HG03045 (cell line): ENCODE data around the gene NPFF.
A peak's percentile ranks its signal among the peaks of the same experiment; 100 is the strongest.

Experiments used
- ATAC-seq: cut with Tn5 transposase; IDR thresholded peaks from one replicate; pipeline ENCODE4 v1.9.1; 2021; ENCODE audit warnings: mild to moderate bottlenecking, moderate library complexity; ENCODE audit not compliant: unreplicated experiment

NPFF gene

DNA sequence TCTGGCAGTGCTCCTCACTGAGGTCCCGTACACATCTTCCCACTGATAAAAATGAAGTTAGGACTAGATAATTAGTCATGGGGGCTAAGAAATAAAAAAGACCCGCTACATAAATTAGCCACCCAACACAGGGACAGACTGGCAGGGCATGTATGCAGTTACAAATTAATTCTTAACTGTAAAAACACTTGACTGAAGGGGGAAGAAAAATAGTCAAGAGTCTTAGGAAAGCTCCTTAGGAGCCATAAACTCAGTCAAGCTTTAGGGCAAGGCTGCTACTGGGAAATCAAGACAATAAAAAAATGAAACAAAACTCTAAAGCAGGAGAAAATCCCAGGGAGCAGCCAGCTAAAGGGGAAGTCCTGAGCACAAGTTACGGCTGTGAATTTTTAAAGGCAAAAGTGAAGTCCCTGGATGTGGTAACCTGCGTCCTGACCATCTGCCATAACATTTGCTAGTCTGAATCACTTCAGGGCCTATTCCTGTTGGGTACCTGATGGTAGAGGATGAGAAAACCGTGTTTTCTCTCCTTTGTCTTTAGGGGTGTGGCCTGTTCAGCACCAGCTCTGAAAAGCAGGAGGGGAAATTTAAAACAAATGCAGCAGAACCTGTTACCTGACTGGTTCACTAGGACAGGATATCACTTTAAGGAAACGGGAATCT lies 7.5 kb upstream of the NPFF start:
- ATAC-seq, result no peak

DNA sequence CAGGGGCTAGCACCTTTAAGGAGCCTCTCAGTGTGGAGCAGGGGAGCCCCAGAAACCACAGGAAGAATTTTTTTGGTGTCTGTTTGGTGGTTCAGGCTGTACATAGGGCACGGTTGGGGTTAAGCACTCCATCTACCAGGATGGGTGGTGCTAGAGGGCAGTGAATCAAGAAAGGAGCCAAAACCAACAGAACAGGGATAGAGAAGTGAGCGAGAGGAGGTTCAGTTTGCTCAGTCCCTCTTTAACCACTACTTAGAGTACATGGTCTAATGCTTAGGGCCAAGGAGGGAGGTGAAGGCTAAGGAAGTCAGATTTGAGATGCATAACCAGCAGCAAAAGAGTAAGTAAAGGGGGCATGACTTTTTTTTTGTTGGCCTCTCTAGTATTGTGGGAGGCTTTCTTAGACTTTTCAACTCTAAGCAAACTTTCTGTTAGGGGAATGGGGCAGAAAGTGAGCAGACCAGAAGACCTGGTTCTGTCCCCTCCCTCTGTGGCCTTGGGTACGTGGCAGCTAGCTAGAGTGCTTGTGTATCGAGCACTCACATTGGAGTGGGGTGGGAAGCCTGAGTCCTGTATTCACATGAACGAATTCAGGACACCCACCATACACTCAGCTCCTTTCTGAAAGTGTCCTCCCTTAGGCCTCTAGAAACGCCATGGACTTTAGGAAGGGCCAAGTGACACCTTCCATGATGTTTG lies 6.6 kb upstream of the NPFF start:
- ATAC-seq, result no peak

DNA sequence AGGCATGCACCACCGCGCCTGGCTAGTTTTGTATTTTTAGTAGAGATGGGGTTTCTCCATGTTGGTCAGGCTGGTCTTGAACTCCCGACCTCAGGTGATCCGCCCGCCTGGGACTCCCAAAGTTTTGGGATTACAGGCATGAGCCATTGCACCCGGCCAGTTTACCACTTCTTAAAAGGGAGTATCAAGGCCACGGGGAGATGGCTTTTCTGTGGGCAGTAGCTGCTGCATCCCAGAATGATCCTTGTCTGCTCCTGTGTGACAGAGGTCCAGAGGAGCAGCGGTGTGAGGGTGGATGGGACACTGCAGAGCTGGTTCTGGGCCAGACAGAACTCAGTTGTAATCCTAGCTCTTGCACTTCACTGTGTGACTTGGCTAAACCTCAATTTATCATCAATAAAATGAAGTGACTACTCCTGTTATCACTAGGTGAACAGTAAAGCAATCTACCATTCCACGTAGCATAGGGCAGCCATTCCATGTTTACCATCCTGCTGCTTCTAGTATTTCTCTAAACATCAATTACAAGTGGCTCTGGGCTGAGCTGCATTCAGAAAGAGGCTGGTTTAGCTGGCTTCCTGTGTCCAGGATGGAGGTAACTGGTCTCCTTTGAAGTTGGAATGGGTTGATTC lies 3.0 kb upstream of the NPFF start:
- no peak for ATAC-seq

DNA sequence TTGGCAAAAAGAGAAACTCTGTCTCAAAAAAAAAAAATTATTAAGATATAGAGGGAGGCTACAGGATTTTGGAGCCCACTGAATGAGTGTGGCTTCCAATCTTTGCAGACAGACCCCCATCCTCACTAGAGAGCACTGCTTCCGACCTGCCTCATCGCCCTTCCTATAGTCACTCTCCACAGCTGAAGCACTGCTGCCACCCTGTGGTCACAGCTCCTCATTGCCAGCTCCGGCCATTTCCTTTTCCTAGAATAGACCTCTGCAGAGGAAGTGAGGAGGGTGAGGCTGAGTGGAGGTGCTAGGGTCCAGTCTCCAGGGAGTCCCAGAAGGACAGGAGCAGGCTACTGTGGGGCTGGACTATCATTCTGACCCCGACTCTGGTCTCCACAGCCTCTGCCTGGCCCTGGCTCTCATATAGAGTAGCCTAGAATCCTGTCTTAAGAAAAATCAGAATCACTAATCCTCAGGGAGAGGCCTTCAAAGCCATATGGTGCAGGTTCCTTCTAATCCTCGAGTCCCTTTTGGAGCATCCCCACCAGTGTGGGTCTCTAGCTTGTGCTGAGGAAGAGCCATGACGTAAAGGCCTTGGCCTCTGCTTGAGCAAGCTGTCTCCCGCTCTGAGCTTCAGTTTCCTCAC lies 1.4 kb upstream of the NPFF start:
- ATAC-seq, result peak; percentile 82

DNA sequence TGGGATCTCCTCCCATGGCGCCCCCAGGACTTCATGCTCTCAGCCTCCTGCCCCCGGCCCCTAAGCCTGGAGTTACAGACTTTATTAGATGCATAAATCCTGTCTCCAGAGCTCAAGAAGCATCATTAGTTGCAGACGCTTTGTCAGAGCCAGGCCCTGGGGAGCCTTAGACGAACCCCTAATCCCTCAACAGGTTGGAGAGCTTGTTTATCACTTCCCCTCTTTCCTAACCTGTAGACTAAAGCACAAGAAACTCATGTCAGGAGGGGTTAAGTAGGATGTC lies 260 bp upstream of the NPFF start:
- no peak for ATAC-seq

DNA sequence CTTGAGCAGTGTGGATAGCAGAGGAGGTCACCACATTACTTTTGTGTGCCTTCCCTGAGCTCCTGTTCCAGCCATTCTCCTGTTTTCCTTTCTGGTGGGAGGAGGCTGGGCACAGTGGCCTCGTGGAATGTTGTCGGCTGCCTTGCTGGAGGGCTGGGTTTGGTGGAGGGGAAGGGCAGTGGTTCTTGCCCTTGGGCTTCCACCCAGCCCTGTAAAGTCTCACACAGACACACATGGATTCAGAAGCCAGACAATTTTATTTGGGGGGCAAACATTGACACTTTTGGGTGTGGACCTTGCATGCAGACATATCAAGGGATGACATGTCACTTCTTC lies 866 bp downstream of the NPFF start:
- ATAC-seq, result no peak

DNA sequence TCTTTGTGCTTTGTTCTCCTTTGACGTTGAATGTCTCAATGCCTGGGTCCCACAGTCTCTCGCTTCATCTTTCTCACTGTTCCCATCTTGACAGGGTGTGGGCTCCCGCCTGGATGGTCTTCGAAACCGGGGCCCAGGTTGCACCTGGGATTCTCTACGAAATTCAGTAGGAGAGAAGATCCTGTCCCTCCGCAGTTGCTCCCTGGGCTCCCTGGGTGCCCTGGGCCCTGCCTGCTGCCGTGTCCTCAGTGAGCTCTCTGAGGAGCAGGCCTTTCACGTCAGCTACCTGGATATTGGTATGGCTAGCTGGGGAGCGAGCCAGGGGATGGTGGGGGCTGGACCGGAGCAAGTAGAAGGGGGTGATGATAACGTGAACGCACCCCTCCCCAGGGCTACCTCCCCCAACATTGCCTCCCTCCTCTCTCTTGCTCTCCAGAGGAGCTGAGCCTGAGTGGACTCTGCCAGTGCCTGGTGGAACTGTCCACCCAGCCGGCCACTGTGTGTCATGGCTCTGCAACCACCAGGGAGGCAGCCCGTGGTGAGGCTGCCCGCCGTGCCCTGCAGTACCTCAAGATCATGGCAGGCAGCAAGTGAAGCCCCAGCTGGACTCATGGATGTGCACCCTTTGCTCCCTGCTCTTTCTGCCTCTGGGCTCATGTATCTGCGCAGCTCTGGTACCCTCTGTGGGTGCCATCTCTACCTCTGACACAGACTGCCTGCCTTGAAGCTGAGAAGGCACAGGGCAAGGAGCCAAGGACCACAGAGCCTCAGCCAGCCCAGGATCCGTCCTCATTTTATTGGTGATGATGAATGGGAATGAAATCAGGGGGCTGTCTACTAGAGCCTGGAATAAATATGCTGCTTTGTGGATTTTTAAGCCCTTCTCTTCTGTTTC lies 1.5 kb downstream of the NPFF start:
- no peak for ATAC-seq

DNA sequence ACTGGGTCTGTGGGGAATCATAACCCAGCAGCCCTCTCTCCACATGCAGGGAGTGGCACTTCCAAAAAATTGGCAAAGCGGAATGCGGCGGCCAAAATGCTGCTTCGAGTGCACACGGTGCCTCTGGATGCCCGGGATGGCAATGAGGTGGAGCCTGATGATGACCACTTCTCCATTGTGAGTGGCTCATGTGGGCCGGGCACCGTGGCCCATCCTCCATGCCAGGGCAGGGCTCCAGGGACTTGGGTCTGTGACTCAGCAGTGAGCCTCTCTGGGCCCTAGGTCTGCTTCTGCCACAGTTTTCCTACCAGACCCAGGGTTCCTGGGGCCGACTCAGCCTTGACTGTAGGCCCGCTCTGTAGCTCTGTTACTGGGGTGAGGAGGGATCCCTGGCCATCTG lies 2.2 kb downstream of the NPFF start:
- ATAC-seq, result no peak

DNA sequence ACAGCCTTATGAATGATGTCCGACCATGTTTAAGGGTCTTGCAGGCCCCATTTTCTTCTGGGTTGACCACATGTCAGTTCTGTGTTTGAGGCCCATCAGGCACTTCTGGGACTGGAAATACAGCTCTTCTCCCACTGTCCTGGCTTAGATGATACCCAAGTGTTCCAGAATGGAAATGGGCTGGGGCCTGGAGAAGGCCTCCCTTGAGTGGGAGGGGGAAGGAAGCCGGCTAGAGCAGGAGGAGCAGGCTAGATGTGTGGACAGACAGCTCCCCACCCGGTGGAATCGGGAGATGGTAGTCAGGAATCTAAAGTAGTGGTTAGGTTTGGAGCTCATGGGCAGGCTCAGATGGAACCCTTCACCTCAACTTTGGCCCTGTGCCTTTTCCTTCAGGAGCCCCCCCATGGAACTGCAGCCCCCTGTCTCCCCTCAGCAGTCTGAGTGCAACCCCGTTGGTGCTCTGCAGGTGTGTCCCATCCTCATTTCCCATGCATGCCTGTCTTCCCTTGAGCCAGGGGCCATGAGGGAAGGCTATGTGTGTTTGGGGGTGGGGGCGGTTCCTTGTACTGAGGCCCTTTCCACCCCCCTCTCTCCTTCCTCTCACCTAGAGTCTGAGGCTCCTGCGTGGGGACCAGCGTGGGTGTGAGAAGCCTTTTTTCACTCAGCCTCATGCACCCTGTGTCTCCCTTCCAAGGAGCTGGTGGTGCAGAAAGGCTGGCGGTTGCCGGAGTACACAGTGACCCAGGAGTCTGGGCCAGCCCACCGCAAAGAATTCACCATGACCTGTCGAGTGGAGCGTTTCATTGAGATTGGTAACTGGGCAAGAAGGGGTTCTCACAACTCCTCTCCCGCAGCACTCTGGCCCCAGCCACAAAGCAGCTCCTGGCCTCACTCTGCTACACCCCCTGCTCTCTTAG lies 3.0 kb downstream of the NPFF start:
- no peak for ATAC-seq

DNA sequence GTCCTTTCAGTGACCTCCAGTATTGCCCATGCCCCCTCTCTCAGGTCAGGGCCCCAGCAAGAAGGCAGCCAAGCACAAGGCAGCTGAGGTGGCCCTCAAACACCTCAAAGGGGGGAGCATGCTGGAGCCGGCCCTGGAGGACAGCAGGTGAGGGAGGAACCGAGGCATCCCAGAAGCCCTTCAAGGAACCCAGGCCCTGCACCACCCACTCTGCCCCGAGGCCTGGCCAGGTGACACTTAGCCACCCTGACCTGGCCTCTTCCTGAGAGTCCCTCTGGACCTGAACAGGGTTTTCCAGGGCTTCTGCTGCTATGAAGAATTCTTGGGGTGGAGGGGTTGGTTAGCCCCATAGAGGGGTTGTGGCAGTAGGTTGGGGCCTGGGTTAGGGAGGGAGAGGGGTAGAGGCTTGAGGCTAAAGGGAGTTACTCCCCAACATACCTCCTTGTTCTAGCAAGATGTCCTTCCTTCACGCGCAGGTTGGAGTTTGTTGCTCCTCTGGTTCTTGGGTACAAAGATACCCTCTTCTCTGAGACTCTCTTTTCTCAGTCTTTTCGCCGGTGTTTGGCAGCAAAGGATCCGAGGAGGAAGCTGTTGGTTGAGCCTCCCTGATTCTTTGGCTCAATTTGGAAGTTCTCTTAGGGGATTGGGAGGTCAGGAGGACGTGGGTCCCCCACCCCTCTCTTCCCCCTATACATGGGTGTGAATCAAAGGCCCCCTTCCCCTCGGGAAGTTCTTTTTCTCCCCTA lies 4.1 kb downstream of the NPFF start:
- ATAC-seq, result no peak

DNA sequence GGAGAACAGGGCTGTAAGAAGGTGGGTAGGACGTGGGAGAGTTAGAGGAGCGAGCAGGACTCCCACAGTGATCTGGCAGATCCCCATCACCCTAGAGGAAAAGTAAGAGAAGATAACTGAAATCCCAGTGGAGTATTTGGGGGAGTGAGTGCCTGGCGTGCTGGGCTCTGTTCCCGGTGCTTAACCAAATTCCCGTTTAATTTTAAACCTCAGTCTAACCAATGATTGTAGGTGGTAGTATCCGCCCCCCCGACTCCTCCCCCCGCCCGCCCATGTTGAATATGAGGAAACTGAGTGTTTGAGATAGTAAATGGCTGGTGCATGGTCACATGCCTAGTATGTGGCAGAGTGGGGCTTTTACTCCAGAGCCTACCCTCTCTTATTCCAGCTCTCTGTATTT lies 5.0 kb downstream of the NPFF start:
- no peak for ATAC-seq

DNA sequence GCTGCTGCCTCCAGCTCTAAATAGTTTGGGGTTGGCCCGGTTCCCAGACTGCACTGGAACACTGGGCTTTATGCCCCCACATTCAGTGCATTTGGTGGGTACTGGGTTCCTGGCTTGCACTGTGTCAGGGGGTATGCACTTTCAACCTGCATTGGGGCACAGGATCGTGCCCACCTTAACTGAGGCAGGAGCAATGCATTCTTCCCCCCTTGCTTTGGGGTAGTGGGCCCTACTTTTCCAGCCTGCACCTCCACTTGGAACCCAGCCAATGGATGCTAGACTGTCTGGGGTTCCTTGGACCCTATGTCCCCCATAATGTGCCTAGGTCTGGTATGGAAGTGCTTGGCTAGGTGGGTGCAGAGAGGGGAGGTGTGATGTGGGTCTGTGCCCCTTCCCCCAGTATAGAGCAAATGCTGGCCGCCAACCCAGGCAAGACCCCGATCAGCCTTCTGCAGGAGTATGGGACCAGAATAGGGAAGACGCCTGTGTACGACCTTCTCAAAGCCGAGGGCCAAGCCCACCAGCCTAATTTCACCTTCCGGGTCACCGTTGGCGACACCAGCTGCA lies 5.6 kb downstream of the NPFF start:
- ATAC-seq, result no peak

DNA sequence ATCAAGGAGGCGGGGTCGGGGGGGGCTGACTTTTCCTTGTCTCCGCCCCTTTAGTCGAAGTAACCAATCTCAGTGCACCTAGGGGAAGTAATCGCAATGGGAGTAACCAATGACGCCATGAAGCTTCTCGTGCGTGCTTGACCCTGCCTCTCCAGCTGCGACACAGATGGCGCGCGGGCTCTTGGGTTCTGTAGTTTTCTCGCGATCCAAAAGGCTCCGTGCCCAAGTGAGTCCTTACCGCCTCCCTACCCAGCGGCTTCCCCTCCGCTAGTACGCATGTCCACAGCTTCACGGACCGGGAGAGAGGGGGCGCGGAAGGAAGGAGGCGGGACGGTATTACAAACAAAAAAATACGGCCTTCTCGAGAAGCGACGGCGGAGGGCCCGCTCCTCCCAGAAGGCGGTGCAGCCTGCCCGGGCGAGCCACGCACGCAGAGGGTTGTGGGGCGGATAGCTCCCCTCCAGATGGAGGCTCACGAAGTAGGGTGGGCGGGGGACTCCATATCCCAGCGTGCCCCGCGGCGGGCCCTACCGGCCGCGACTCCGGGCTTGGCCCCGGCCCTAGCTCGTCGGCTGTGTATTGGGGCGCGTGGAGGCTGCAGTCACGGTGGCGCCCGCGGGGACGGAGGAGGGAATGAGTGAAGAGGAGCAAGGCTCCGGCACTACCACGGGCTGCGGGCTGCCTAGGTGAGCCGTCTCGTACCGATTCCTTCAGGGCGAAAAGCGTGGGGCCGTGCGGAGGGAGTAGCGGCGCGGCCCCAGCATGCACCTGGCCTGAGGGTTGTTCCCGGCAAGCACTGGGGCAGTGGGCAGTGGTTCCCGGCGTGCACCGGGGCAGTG lies 6.3 kb downstream of the NPFF start, which contains the start of gene TARBP2:
TARBP2 (plus strand) TSS at position 508 of the 839 bp plus-strand sequence; CDS start at position 634, 126 bp downstream.
- peak; percentile 77 for ATAC-seq

DNA sequence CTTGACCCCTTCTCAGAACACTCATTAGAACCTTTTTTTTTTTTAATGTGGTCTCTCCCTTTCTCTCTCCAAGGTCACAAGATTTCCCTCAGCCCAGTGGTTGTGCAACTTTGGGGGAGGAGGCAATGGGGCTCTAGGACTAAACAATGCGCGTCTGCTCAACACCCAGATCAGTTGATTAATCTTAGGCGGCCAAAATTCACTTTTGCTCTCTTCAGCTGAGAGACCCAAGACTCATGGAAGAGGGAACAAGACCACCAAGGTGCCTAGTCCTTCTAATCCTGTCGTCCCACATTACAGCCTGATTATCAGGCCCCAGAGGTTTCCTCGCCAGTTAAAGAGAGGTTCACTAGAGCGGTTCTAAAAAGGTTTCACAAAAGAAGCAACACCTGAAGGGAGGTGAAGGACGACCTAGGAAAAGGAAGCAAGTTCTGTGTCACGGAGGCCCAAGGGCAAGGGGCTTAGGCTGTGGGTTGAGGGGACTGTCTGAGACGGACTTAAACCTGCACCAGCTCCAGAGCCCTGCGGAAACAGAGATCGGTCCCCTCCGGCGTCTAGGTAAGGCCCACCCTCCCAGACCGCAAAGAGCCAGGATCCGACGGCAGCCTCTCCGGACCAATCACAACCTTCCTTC lies 7.0 kb downstream of the NPFF start:
- ATAC-seq, result no peak

DNA sequence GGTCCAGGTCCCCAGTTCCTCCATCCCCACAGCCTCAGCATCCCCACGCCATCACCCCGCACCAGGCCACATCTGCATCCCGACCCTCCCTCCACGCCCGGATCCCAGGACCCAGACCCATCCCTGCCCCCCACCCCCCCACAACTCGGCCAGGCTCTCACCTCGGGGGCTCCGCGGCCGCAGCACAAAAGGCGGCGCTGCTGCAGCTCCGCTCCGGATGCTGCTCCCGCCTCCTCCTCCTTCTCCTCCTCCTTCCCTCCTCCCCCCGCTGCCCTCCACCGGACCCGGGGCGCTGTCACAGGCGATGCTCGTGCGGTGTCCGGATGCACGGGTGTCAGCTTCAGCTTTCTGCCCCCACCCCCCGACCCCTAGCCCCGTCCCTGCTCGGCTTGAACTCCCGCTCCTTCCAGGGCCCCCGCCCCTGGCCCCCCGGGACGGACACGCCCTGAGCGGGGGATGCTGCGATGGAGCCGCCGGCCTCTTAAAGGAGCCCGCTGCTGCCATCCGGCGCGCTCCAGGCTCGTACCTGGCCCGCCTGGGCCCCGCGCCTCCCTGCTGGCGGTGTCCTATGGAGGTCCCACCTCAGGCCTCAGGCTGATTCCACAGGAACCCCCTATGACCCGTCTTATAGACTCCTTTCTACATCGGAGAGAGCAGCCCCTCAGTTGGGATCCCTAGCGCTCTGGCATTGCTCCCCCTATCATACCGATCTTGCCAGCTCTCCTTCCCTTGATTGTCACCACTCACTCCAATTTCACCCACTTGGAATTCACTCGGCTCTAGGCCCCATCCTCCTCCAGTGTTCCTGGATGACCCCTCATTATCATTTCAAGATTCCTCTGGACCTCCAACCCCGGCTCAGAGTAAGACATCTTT lies 7.8 kb downstream of the NPFF start, which contains the start of gene MAP3K12:
MAP3K12 (minus strand) TSS at position 193 of the 876 bp plus-strand sequence. CDS start 12,067 bp downstream, outside the sequence.
- ATAC-seq, result no peak

DNA sequence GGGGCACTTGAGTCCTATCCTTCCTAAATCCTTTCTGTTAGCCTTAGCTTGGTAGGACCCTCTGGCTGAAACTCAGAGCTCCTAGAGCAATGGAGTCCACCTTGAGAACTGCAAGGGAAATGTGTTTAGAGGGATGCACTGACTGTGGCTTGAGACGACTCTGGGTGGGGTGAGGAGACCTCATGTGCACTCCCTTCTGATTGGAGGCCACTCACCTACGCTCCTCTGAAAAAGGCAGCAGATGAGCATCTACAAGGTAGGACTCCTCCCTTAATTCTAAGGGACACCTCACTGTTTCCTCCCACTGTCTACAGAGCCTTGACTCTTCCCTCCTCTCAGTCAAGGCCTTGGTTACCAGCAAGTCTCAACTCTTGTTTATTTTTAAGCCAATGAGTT lies 9.1 kb downstream of the NPFF start:
- no peak for ATAC-seq

DNA sequence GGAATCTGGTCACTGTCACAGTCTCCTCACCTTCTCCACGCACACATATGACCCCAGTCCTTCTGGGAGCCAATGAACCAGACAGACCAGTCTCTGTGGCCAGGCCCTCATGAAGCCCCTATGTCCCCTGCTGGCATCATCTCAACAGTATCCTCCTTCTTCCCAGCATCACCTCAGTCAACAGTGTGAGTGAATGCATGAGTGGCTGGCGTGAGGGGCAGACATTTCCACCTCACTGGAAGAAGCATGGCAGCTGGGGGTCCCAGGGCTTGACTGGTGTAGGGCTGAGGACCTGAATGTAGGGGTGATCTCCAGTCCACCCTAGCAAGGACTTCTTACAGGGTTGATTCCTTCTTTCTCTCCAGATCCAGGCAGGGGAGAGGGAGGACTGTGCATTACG lies 9.8 kb downstream of the NPFF start:
- no peak for ATAC-seq
